Hepatocyte (in vitro differentiated cells): ENCODE results near the gene DYRK2. TPM values are rescaled to one million over a fixed set of nuclear protein-coding genes. Genes with fewer than 3 reads are reported as not detected.

ENCODE experiments used
- DNase-seq: peaks from one replicate; pipeline ENCODE4 v3.0.0-alpha.2; 2016; ENCODE audit warnings: low spot score
- H2AFZ ChIP-seq: fragments of 200-600 bp; sonication (generic); 2 replicates; pipeline ENCODE4 v1.6.0; 2016; ENCODE audit warnings: antibody characterized with exemption, mild to moderate bottlenecking
- H3K27ac ChIP-seq: fragments of 200-600 bp; sonication (generic); 2 replicates; pipeline ENCODE4 v1.5.1; 2016; ENCODE audit warnings: mild to moderate bottlenecking
- H3K27me3 ChIP-seq: fragments of 200-600 bp; sonication (generic); 2 replicates; pipeline ENCODE4 v1.6.1; 2016
- H3K36me3 ChIP-seq: fragments of 200-600 bp; sonication (generic); replicated peaks from 2 replicates; pipeline ENCODE4 v1.5.1; 2016; ENCODE audit warnings: low read depth; ENCODE audit not compliant: insufficient read depth
- H3K4me1 ChIP-seq: fragments of 200-600 bp; sonication (generic); 2 replicates; pipeline ENCODE4 v1.5.1; 2016; ENCODE audit warnings: mild to moderate bottlenecking, moderate library complexity; ENCODE audit not compliant: insufficient read depth
- H3K4me2 ChIP-seq: fragments of 200-600 bp; sonication (generic); 2 replicates; pipeline ENCODE4 v1.6.0; 2016
- H3K4me3 ChIP-seq: fragments of 200-600 bp; sonication (generic); 2 replicates; pipeline ENCODE4 v1.5.1; 2016; ENCODE audit warnings: mild to moderate bottlenecking
- H3K79me2 ChIP-seq: fragments of 200-600 bp; sonication (generic); 2 replicates; pipeline ENCODE4 v1.6.0; 2017; ENCODE audit warnings: mild to moderate bottlenecking
- H3K9me2 ChIP-seq: fragments of 200-600 bp; sonication (generic); replicated peaks from 2 replicates; pipeline ENCODE4 v1.6.0; 2017; ENCODE audit warnings: mild to moderate bottlenecking; ENCODE audit not compliant: insufficient read depth
- H3K9me3 ChIP-seq: fragments of 200-600 bp; sonication (generic); 2 replicates; pipeline ENCODE4 v1.5.1; 2016; ENCODE audit warnings: low read depth, mild to moderate bottlenecking
- H4K20me1 ChIP-seq: fragments of 200-600 bp; sonication (generic); 2 replicates; pipeline ENCODE4 v1.6.0; 2016; ENCODE audit warnings: mild to moderate bottlenecking; ENCODE audit not compliant: insufficient read depth, poor library complexity, severe bottlenecking
- CTCF ChIP-seq: fragments of 200-600 bp; sonication (generic); IDR thresholded peaks from 2 replicates; pipeline ENCODE4 v1.5.1; 2016; ENCODE audit warnings: antibody characterized with exemption, mild to moderate bottlenecking; ENCODE audit not compliant: poor library complexity
- EZH2 ChIP-seq: fragments of 200-600 bp; sonication (generic); IDR thresholded peaks from 2 replicates; pipeline ENCODE4 v1.6.1; 2016; ENCODE audit warnings: antibody characterized with exemption, mild to moderate bottlenecking, borderline replicate concordance
- EZH2phosphoT487 ChIP-seq: fragments of 200-600 bp; sonication (generic); IDR thresholded peaks from one replicate; pipeline ENCODE4 v1.6.1; 2018; ENCODE audit warnings: antibody characterized with exemption, mild to moderate bottlenecking, low read depth, moderate library complexity; ENCODE audit not compliant: unreplicated experiment, severe bottlenecking
- WGBS: methylation state at CpG from one replicate; pipeline ENCODE4 v1.1.6; 2016; ENCODE audit warnings: low lambda C conversion rate; ENCODE audit errors: missing lambda C conversion rate; 5-methylcytosine and 5-hydroxymethylcytosine counted together
- polyA plus RNA-seq: library from polyadenylated mRNA; unstranded; fragments of >200 nt; fragmentation: Nextera tagmentation; extraction: Ambion mirVana; gene quantifications from 2 replicates; pipeline ENCODE4 v1.2.1, GENCODE V29; 2016
- total RNA-seq: library from RNA; depleted of rRNA; stranded (reverse); fragments of >200 nt; gene quantifications from 2 replicates; pipeline ENCODE4 v1.2.3, GENCODE V29; 2014

DYRK2 gene
- total and polyA plus RNA-seq, 2 experiments from 2014 or later: 18.4 to 39.2 TPM

DNA sequence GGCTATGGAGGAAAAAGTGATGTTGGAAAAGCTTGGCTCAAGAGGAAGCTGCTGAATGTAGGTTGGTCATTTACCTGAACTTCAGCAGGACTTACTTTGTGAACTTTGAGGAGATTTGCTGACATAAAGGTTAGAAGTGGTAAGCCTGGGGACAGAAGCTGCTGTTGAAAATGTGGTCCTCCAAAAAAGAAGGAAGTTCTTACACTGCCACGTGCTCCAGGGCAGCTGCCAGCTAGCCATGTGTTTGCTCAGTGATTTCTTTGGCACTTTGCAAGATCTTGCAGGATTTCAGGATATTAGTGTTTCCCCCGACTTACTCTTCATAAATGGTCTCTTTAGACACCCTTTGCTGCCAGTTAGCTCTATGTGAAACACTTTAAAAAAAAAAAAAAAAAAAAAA lies 14.8 kb upstream of the DYRK2 start:
- Histone ChIP-seq H3K9me3 (no peaks in the 10 kb centered on the region), H3K4me1 (no peaks in the 10 kb centered on the region), H3K4me2 (no peak overlapping the region), H3K27ac (no peak overlapping the region), H3K36me3 (no peaks in the 10 kb centered on the region), H3K27me3 (no peaks in the 10 kb centered on the region), H3K79me2 (no peaks in the 10 kb centered on the region), H3K9me2 (no peaks in the 10 kb centered on the region), H2AFZ (no peak overlapping the region), H3K4me3 (no peak overlapping the region), H4K20me1 (no peaks in the 10 kb centered on the region)
- WGBS: 80% methylated on average over 2 of the region's 2 CpGs
- DNase-seq: no peak
- TF ChIP-seq CTCF (no peak), EZH2phosphoT487 (no peak), EZH2 (no peak)

DNA sequence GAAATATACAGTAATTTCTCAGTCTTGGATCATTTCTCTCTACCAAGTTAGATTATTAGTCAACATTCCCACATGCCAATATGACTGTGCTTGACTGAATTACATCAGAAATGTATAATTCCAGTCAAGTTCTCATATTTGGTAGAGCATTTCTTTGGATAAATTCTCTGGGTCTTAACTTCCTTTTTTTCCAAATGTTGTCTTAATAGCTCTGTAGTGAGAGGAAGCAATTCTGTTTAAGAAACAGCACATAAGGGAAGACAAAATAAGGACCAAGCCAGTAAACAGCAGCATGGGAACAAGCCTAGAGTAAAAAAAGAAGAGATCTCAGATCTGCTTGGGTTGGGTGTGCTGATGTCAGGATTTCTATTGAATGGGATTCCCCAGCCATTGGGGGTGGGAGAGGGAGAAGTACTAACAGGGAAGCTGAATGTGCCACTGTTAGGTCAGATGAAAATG lies 14.2 kb upstream of the DYRK2 start:
- H3K27me3 ChIP-seq: no peaks in the 10 kb centered on the region
- no peak overlapping the region for H3K4me3 ChIP-seq
- no peak overlapping the region for H3K4me2 ChIP-seq
- no peaks in the 10 kb centered on the region for H3K36me3 ChIP-seq
- no peak for TF ChIP-seq EZH2phosphoT487
- no peak for TF ChIP-seq EZH2
- no peak for TF ChIP-seq CTCF
- no peaks in the 10 kb centered on the region for H4K20me1 ChIP-seq
- DNase-seq: no peak
- no peak overlapping the region for H3K27ac ChIP-seq
- no peaks in the 10 kb centered on the region for H3K9me2 ChIP-seq
- H2AFZ ChIP-seq: no peak overlapping the region
- H3K79me2 ChIP-seq: no peaks in the 10 kb centered on the region
- H3K9me3 ChIP-seq: no peaks in the 10 kb centered on the region
- H3K4me1 ChIP-seq: no peaks in the 10 kb centered on the region

GRCh38 chr12:67637718-67638117 lies 10.8 kb upstream of the DYRK2 start:
- Histone ChIP-seq H3K27ac (no peak overlapping the region), H3K9me2 (no peaks in the 10 kb centered on the region), H3K9me3 (no peaks in the 10 kb centered on the region), H3K4me2 (no peak overlapping the region), H3K4me3 (no peak overlapping the region), H3K4me1 (no peaks in the 10 kb centered on the region), H3K79me2 (no peaks in the 10 kb centered on the region), H4K20me1 (no peaks in the 10 kb centered on the region), H3K27me3 (no peaks in the 10 kb centered on the region), H3K36me3 (no peaks in the 10 kb centered on the region), H2AFZ (no peak overlapping the region)
- no peak for TF ChIP-seq EZH2
- TF ChIP-seq EZH2phosphoT487: no peak
- TF ChIP-seq CTCF: no peak
- WGBS: 86% methylated on average over 3 of the region's 3 CpGs
- DNase-seq: no peak

GRCh38 chr12:67638694-67639093 lies 9.9 kb upstream of the DYRK2 start:
- DNase-seq: no peak
- Histone ChIP-seq H2AFZ (no peak overlapping the region), H3K36me3 (no peaks in the 10 kb centered on the region), H3K27ac (no peak overlapping the region), H3K4me1 (no peaks in the 10 kb centered on the region), H3K4me3 (no peak overlapping the region), H3K27me3 (no peaks in the 10 kb centered on the region), H4K20me1 (no peaks in the 10 kb centered on the region), H3K4me2 (no peak overlapping the region), H3K9me2 (no peaks in the 10 kb centered on the region), H3K9me3 (no peaks in the 10 kb centered on the region), H3K79me2 (no peaks in the 10 kb centered on the region)
- WGBS: 96% methylated on average over 1 of the region's 1 CpG
- TF ChIP-seq EZH2 (no peak), CTCF (no peak), EZH2phosphoT487 (no peak)
